SU-DHL-6 (cell line): Measurements from ENCODE around the gene PLPP7.

Source experiments
- CTCF ChIP-seq: fragments of 200-600 bp; sonication (generic); IDR thresholded peaks from one replicate; pipeline ENCODE4 v1.5.1; 2017; ENCODE audit warnings: antibody characterized with exemption, mild to moderate bottlenecking, low read length, moderate library complexity; ENCODE audit not compliant: insufficient read depth, poor library complexity, severe bottlenecking
- EZH2phosphoT487 ChIP-seq: fragments of 200-600 bp; sonication (generic), shearing (Covaris generic); conservative IDR thresholded peaks from 2 replicates; pipeline ENCODE4 v1.6.1; 2018; ENCODE audit warnings: mild to moderate bottlenecking, antibody characterized with exemption, low read length, moderate library complexity, mixed read lengths

GRCh38 chr9:131330814-131331600 lies 41.5 kb downstream of the PLPP7 start:
- no peak for TF ChIP-seq CTCF
- no peak for TF ChIP-seq EZH2phosphoT487
